ENCODE measurements around the gene FRMD5. TPM values are rescaled to one million over a fixed set of nuclear protein-coding genes. Genes with fewer than 3 reads are reported as not detected.

Gene FRMD5
- total RNA-seq, 1 experiment from 2014 or later = not detected

- Histone ChIP-seq H3K9me2 (replicated peaks; ENCODE audit: insufficient read depth, low read length) (no peaks in the 10 kb centered on the region), H4K20me1 (ENCODE audit: insufficient read depth, low read depth, low read length) (no peaks in the 10 kb centered on the region), H3K4me3 (ENCODE audit: low read length) (peak overlapping the region; percentile 19; the same call in 1 of the 2 replicates), H3K4me1 (ENCODE audit: low read length) (peaks cover 70% of the 10 kb centered on the region), H3K9ac (ENCODE audit: low read length) (no peak overlapping the region), H3K4me2 (ENCODE audit: low read depth, low read length, poor library complexity, severe bottlenecking) (peak overlapping the region; percentile 49), H3K27me3 (ENCODE audit: low read length) (no peaks in the 10 kb centered on the region), H2AFZ (ENCODE audit: low read length) (peak overlapping the region; percentile 30; the same call in 1 of the 2 replicates), H3K27ac (ENCODE audit: low read length) (no peak overlapping the region), H3K79me2 (ENCODE audit: low read length) (no peaks in the 10 kb centered on the region), H3K36me3 (ENCODE audit: insufficient read depth, low read length) (no peaks in the 10 kb centered on the region), H3K9me3 (ENCODE audit: low read length) (no peaks in the 10 kb centered on the region)
- DNase-seq = no peak
Observed at GRCh38 chr15:43950531-43950930, 244.5 kb downstream of the FRMD5 start.

DNA sequence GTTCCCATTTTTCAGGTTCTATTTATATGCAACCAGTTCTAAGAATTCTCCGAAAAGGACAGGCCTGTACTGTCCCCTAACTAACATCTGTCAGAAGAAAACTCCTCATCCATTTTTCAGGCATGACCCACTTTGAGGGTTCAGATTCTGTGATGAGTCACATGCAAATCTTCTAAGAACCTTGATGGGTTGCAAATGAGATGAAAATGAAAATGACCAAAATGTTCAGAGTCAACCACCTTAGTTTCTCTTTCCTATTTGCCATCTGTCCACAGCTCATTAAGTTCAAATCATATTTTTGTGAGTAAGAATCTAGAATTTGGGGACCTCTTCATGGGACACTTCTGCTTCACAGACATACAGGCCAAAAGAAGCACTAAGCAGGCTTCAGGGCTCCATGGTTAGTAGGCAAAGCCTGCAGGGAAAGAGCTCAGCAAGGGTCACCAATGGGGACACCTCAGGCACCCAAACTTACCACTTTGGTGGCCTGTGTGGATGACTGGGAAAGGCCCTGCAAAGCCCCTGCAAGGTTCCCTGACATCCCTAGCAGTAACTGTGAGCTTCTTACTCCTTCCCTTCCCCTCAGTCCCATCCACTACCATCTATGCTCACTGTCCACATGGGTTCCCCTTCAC lies 246.3 kb downstream of the FRMD5 start:
- DNase-seq = peak; percentile 87
- Histone ChIP-seq H3K4me3 (ENCODE audit: low read length) (peak overlapping the region; percentile 37), H3K27ac (ENCODE audit: low read length) (peak overlapping the region; percentile 40), H3K9me3 (ENCODE audit: low read length) (no peaks in the 10 kb centered on the region), H3K9me2 (replicated peaks; ENCODE audit: insufficient read depth, low read length) (no peaks in the 10 kb centered on the region), H2AFZ (ENCODE audit: low read length) (no peak overlapping the region), H3K79me2 (ENCODE audit: low read length) (no peaks in the 10 kb centered on the region), H3K4me2 (ENCODE audit: low read depth, low read length, poor library complexity, severe bottlenecking) (peak overlapping the region; percentile 35), H3K9ac (ENCODE audit: low read length) (peak overlapping the region; percentile 26; the same call in 1 of the 2 replicates), H3K4me1 (ENCODE audit: low read length) (peaks cover 66% of the 10 kb centered on the region), H3K36me3 (ENCODE audit: insufficient read depth, low read length) (no peaks in the 10 kb centered on the region), H3K27me3 (ENCODE audit: low read length) (no peaks in the 10 kb centered on the region), H4K20me1 (ENCODE audit: insufficient read depth, low read depth, low read length) (no peaks in the 10 kb centered on the region)

GRCh38 chr15:43943511-43943910 lies 251.6 kb downstream of the FRMD5 start:
- Histone ChIP-seq H2AFZ (ENCODE audit: low read length) (0 out of 2 replicates have a peak overlapping the region, but pooled peaks have one; percentile 11), H3K4me1 (ENCODE audit: low read length) (peaks cover 60% of the 10 kb centered on the region), H3K4me2 (ENCODE audit: low read depth, low read length, poor library complexity, severe bottlenecking) (no peak overlapping the region), H3K27ac (ENCODE audit: low read length) (no peak overlapping the region), H3K9ac (ENCODE audit: low read length) (no peak overlapping the region), H4K20me1 (ENCODE audit: insufficient read depth, low read depth, low read length) (no peaks in the 10 kb centered on the region), H3K4me3 (ENCODE audit: low read length) (no peak overlapping the region), H3K27me3 (ENCODE audit: low read length) (no peaks in the 10 kb centered on the region), H3K9me3 (ENCODE audit: low read length) (no peaks in the 10 kb centered on the region), H3K9me2 (replicated peaks; ENCODE audit: insufficient read depth, low read length) (no peaks in the 10 kb centered on the region), H3K79me2 (ENCODE audit: low read length) (no peaks in the 10 kb centered on the region), H3K36me3 (ENCODE audit: insufficient read depth, low read length) (no peaks in the 10 kb centered on the region)
- no peak for DNase-seq

DNA sequence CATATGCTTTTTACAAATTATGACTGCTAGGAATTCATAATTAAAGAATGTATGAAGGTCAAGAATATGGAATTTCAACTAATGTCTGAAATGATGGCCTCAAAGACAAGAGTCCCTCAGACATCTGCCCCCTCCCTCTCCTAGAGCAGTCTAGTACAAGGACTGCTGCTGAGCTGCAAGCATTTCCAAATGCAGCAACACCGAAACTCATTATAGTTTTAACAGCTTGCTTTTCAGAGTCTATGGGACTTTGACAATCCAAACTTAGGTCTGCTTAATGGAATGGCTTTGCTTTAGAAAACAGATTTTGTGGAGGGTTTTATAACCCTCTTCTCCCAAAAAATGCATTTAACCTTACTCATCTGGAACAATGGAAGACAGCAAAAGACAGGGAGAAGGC lies 252.9 kb downstream of the FRMD5 start:
- Histone ChIP-seq H3K27me3 (ENCODE audit: low read length) (no peaks in the 10 kb centered on the region), H3K79me2 (ENCODE audit: low read length) (no peaks in the 10 kb centered on the region), H3K4me3 (ENCODE audit: low read length) (peak overlapping the region; percentile 1; the same call in 1 of the 2 replicates), H3K4me2 (ENCODE audit: low read depth, low read length, poor library complexity, severe bottlenecking) (peak overlapping the region; percentile 62), H4K20me1 (ENCODE audit: insufficient read depth, low read depth, low read length) (no peaks in the 10 kb centered on the region), H3K9ac (ENCODE audit: low read length) (peak overlapping the region; percentile 33; the same call in 1 of the 2 replicates), H2AFZ (ENCODE audit: low read length) (0 out of 2 replicates have a peak overlapping the region, but pooled peaks have one; percentile 39), H3K9me3 (ENCODE audit: low read length) (no peaks in the 10 kb centered on the region), H3K9me2 (replicated peaks; ENCODE audit: insufficient read depth, low read length) (no peaks in the 10 kb centered on the region), H3K4me1 (ENCODE audit: low read length) (peaks cover 48% of the 10 kb centered on the region), H3K27ac (ENCODE audit: low read length) (peak overlapping the region; percentile 55), H3K36me3 (ENCODE audit: insufficient read depth, low read length) (no peaks in the 10 kb centered on the region)
- DNase-seq = no peak

- peak; percentile 79 for DNase-seq
- no peaks in the 10 kb centered on the region for H3K9me2 ChIP-seq (replicated peaks; ENCODE audit: insufficient read depth, low read length)
- H3K9me3 ChIP-seq (ENCODE audit: low read length) = no peaks in the 10 kb centered on the region
- H3K27ac ChIP-seq (ENCODE audit: low read length) = peak overlapping the region; percentile 55
- H3K4me3 ChIP-seq (ENCODE audit: low read length) = peak overlapping the region; percentile 1; the same call in 1 of the 2 replicates
- H3K27me3 ChIP-seq (ENCODE audit: low read length) = no peaks in the 10 kb centered on the region
- no peaks in the 10 kb centered on the region for H3K79me2 ChIP-seq (ENCODE audit: low read length)
- no peak overlapping the region for H2AFZ ChIP-seq (ENCODE audit: low read length)
- H3K9ac ChIP-seq (ENCODE audit: low read length) = peak overlapping the region; percentile 33; the same call in 1 of the 2 replicates
- peaks cover 46% of the 10 kb centered on the region for H3K4me1 ChIP-seq (ENCODE audit: low read length)
- no peaks in the 10 kb centered on the region for H4K20me1 ChIP-seq (ENCODE audit: insufficient read depth, low read depth, low read length)
- no peaks in the 10 kb centered on the region for H3K36me3 ChIP-seq (ENCODE audit: insufficient read depth, low read length)
- peak overlapping the region; percentile 62 for H3K4me2 ChIP-seq (ENCODE audit: low read depth, low read length, poor library complexity, severe bottlenecking)
Observed at GRCh38 chr15:43941555-43941954, 253.5 kb downstream of the FRMD5 start.

DNA sequence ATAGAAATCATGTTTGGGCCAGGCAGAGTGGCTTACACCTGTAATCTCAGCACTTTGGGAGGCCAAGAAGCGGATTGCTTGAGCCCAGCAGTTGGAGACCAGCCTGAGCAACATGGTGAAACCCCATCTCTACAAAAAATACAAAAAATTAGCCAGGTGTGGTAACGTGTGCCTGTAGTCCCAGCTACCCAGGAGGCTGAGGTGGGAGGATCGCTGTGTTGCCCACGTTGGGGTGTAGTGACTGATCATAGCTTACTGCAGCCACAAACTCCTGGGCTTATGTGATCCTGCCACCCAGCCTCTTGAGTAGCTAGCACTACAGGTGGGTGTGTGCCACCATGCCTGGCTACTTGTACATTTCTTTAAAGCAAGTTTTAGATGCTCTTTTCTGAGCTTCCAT lies 254.0 kb downstream of the FRMD5 start:
- Histone ChIP-seq H3K4me2 (ENCODE audit: low read depth, low read length, poor library complexity, severe bottlenecking) (peak overlapping the region; percentile 62), H3K36me3 (ENCODE audit: insufficient read depth, low read length) (no peaks in the 10 kb centered on the region), H3K27me3 (ENCODE audit: low read length) (no peaks in the 10 kb centered on the region), H3K79me2 (ENCODE audit: low read length) (no peaks in the 10 kb centered on the region), H4K20me1 (ENCODE audit: insufficient read depth, low read depth, low read length) (no peaks in the 10 kb centered on the region), H3K4me3 (ENCODE audit: low read length) (peak overlapping the region; percentile 1; the same call in 1 of the 2 replicates), H3K9me2 (replicated peaks; ENCODE audit: insufficient read depth, low read length) (no peaks in the 10 kb centered on the region), H3K27ac (ENCODE audit: low read length) (peak overlapping the region; percentile 55), H2AFZ (ENCODE audit: low read length) (no peak overlapping the region), H3K9me3 (ENCODE audit: low read length) (no peaks in the 10 kb centered on the region), H3K9ac (ENCODE audit: low read length) (peak overlapping the region; percentile 9; the same call in 1 of the 2 replicates), H3K4me1 (ENCODE audit: low read length) (peaks cover 41% of the 10 kb centered on the region)
- no peak for DNase-seq

- peaks cover 29% of the 10 kb centered on the region for H3K4me1 ChIP-seq (ENCODE audit: low read length)
- no peaks in the 10 kb centered on the region for H3K9me3 ChIP-seq (ENCODE audit: low read length)
- H3K9ac ChIP-seq (ENCODE audit: low read length) = no peak overlapping the region
- H3K4me3 ChIP-seq (ENCODE audit: low read length) = no peak overlapping the region
- H2AFZ ChIP-seq (ENCODE audit: low read length) = no peak overlapping the region
- H3K4me2 ChIP-seq (ENCODE audit: low read depth, low read length, poor library complexity, severe bottlenecking) = no peak overlapping the region
- no peaks in the 10 kb centered on the region for H4K20me1 ChIP-seq (ENCODE audit: insufficient read depth, low read depth, low read length)
- no peaks in the 10 kb centered on the region for H3K79me2 ChIP-seq (ENCODE audit: low read length)
- no peaks in the 10 kb centered on the region for H3K27me3 ChIP-seq (ENCODE audit: low read length)
- H3K36me3 ChIP-seq (ENCODE audit: insufficient read depth, low read length) = no peaks in the 10 kb centered on the region
- DNase-seq = peak; percentile 69
- no peaks in the 10 kb centered on the region for H3K9me2 ChIP-seq (replicated peaks; ENCODE audit: insufficient read depth, low read length)
- no peak overlapping the region for H3K27ac ChIP-seq (ENCODE audit: low read length)
Observed at GRCh38 chr15:43939070-43939469, 256.0 kb downstream of the FRMD5 start.

DNA sequence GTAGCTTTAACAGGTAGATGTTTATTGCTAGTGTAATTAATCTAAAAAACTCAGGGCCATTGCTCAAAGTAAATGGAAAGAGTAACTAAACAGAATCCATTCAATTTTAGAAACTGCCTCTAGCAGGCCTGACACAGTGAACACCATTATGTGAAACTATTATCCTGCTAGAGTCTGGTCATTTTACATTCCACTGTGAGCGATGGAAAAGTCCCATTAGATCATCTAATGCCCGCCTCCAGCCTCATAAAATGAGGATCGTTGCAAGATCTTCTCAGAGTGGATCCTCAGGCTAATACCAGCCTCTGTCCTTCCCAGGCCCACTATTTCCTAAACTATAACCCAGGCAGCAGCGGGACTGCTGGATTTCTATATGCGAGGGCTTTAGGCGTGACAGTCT lies 260.6 kb downstream of the FRMD5 start:
- no peak for DNase-seq
- Histone ChIP-seq H3K4me3 (ENCODE audit: low read length) (no peak overlapping the region), H3K4me2 (ENCODE audit: low read depth, low read length, poor library complexity, severe bottlenecking) (no peak overlapping the region), H3K27me3 (ENCODE audit: low read length) (no peaks in the 10 kb centered on the region), H2AFZ (ENCODE audit: low read length) (no peak overlapping the region), H3K27ac (ENCODE audit: low read length) (no peak overlapping the region), H3K9me3 (ENCODE audit: low read length) (no peaks in the 10 kb centered on the region), H4K20me1 (ENCODE audit: insufficient read depth, low read depth, low read length) (no peaks in the 10 kb centered on the region), H3K79me2 (ENCODE audit: low read length) (no peaks in the 10 kb centered on the region), H3K4me1 (ENCODE audit: low read length) (peaks cover 42% of the 10 kb centered on the region), H3K36me3 (ENCODE audit: insufficient read depth, low read length) (no peaks in the 10 kb centered on the region), H3K9me2 (replicated peaks; ENCODE audit: insufficient read depth, low read length) (no peaks in the 10 kb centered on the region), H3K9ac (ENCODE audit: low read length) (no peak overlapping the region)

All from Karpas-422 (cell line).